ENCODE results near the gene NLN.
"Not testable (repeated sequence)": the region's sequence is repeated elsewhere in the genome, so short reads cannot be mapped to it uniquely, and the experiment has no call there.

NLN gene

GRCh38 chr5:65721720-65722574, at the start of gene NLN, which contains the start of gene SGTB:
Gene NLN, plus strand, starts transcription at chr5:65722205. Its CDS starts 169 bp downstream, at chr5:65722374.
Gene SGTB, minus strand, starts transcription at chr5:65722109. Its CDS starts 1,302 bp downstream, at chr5:65720807.
- in situ Hi-C loops (cut with MboI; ENCODE audit: low sequenced_read_pairs) = no loop called here

- in situ Hi-C loops (cut with MboI; ENCODE audit: low sequenced_read_pairs) = no loop called here
Measured at GRCh38 chr5:65672796-65673195, 49.2 kb upstream of the NLN start.

GRCh38 chr5:65674749-65675148, 47.3 kb upstream of the NLN start:
- in situ Hi-C loops (cut with MboI; ENCODE audit: low sequenced_read_pairs) = no loop called here

DNA sequence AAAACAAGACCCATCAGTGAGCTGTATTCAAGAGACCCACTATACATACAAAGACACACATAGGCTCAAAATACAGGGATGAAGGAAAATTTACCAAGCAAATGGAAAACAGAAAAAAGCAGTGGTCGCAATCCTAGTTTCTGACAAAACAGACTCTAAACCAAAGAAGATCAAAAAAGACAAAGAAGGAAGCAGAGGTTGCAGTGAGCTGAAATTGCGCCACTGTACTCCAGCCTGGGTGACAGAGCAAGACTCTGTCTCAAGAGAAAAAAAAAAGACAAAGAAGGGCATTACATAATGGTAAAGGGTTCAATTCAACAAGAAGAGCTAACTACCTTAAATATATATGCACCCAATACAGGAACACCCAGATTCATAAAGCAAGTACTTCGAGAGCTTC, 45.9 kb upstream of the NLN start:
- in situ Hi-C loops (cut with MboI; ENCODE audit: low sequenced_read_pairs) = not testable (repeated sequence)

- in situ Hi-C loops (cut with MboI; ENCODE audit: low sequenced_read_pairs) = no loop called here
Measured at GRCh38 chr5:65682148-65682547, 39.9 kb upstream of the NLN start.

DNA sequence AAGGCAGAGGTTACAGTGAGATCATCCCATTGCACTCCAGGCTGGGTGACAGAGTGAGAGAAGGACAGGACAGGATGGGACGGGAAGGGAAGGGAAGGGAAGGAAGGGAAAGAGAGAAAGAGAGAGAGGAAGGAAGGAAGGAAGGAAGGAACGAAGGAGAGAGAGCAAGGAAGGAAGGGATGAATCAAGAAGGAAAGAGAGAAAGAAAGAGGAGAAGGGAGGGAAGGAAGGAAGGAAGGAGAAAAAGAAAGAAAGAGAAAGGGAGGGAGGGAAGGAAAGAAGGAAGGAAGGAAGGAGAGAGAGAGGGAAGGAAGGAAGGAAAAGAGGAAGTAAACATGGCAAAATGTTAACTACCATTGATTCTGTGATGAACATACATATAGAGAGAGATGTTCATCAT, 28.9 kb upstream of the NLN start:
- in situ Hi-C loops (cut with MboI; ENCODE audit: low sequenced_read_pairs) = no loop called here

DNA sequence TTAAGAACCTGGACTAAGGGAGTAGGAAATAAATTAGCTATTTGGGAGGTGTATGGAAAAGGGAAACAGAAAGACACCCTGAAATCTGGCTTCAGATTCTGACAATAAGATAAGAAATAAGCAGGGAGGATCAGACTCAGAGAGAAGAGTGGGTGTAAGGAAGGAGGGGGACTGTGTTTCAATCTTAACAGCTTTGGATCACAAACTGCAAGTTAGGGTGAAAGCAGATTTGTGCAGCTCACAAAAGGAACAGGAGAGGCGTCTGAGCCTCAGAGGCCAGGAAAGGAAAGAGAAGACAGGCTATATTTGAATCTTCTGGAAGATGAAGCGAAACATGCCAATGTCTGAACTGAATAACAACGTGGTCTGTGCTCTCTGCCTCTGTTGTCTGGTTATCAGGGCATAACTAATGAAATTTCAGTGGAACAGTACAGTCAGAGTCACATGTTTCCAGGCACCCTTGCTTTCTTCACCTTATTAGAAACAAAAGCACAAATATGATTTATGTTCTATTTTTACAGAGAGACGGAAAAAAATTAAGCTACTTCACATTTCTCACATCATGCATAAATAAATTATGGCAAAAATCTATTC, 26.7 kb upstream of the NLN start:
- in situ Hi-C loops (cut with MboI; ENCODE audit: low sequenced_read_pairs) = no loop called here

DNA sequence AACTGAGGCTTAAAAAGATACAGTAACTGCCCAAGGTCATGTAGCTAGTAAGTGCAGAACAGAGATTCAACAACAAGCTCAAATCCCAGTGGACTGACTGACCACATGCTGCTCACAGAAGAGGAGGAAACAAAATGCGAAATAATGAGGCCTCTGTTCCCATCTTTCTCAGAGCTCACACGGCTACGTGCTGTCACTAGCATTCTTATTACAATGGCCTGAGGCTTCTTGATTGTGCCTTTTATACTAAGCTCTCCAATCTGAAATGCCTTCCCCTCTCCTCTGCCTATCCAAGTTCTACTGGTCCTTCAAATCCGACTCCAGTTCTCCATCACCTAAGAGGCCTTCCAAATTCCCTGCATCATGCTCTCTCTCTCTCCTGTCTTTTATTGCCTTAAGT, 26.1 kb upstream of the NLN start:
- in situ Hi-C loops (cut with MboI; ENCODE audit: low sequenced_read_pairs) = no loop called here

GRCh38 chr5:65696892-65697291, 25.1 kb upstream of the NLN start:
- in situ Hi-C loops (cut with MboI; ENCODE audit: low sequenced_read_pairs) = no loop called here

GRCh38 chr5:65699338-65699737, 22.7 kb upstream of the NLN start:
- in situ Hi-C loops (cut with MboI; ENCODE audit: low sequenced_read_pairs) = no loop called here

DNA sequence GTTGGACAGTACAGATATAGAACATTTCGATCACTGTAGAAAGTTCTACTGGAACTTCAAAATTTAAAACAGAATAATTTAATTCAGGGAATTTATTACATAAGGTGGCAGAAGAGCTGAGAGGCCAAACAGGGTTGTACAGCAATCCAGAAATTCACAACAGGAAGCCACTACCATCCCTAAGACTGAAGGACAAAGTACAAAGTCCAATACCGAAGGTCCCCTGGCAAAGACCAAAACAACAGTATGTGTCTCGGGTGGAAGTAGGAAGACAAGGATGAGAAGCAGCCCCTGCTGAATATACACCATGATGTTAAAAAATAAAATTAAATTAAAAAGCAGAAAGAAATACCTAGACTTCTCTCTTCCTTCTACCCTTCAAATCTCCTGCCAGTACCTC, 20.0 kb upstream of the NLN start:
- in situ Hi-C loops (cut with MboI; ENCODE audit: low sequenced_read_pairs) = no loop called here

DNA sequence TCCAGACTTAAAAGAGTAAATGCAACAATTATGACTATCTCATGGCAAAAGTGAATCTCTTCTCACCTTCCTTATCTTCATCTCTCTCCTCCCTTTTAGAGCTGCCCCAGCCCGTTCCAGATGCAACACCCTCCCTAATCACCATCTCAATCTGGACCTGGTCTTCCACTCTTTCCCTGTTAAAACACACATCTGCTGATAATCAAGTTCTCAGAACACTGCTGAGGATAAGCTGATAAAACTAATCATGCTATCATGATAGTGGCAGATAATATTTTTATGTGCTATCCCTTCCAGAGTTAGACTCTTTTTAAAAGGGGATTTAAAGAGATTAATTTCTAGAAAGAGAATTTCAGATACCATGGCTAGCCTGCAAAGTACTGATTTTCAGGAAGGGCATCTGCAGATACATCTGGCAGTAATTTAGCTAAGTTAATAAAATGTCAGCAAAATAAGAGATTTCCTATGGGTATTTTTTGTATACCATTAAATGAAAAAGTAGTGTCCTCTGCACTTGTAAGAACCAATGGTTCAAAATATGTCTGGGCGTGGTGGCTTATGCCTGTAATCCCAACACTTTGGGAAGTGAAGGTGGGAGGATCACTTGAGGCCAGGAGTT, 17.3 kb upstream of the NLN start:
- in situ Hi-C loops (cut with MboI; ENCODE audit: low sequenced_read_pairs) = no loop called here

GRCh38 chr5:65707663-65708062, 14.3 kb upstream of the NLN start:
- in situ Hi-C loops (cut with MboI; ENCODE audit: low sequenced_read_pairs) = no loop called here

DNA sequence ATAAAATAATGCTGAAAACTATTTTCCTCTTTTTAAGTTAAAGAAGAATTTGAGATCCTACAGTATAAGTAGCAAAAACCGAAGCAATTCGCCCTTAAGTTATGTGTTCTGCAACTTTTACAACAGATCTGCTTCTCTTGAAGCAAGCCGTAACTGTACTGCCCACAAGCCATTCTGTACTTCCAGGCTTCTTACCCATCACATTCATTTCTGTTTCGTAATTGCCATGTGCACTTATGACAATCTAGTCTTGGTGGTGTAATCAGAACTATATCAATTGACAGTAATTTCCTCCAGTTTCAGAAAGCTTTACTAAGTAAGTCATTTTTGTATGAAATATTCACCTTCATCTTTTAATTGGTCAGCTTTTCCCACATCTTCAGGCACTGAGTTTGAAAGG, 13.9 kb upstream of the NLN start:
- in situ Hi-C loops (cut with MboI; ENCODE audit: low sequenced_read_pairs) = no loop called here

- in situ Hi-C loops (cut with MboI; ENCODE audit: low sequenced_read_pairs) = no loop called here
Measured at GRCh38 chr5:65718576-65719310, 3.3 kb upstream of the NLN start.

DNA sequence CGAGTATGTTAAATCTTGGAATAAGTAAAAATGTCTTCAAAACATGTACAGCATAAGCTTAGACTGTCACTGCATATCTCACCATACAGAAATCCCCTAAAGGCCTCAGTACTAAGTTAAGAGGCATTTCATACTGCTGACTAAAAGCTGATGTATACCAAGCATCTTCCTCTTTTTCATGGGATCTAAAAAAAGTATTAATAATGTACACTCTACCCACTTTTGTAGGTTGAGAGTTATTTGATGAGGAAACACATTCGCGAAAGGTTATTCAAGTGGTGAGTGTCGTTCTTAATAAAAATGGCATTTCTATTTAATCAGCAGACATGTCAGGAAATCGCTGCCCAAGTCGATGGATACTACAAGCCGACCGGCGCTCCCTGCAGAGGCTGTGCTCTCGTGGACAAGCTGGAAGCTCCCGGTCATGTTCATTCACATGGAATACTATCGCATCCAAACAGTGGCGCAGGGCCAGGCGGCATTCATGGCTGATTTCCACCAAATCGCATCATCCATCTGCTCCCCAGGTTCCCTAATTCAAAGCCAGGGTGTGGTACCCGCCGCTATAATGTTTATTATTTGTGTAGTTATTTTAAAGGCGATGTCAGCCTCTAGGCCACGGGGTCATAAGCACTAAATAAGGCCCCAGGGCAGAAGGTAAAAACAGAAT, 820 bp upstream of the NLN start:
- in situ Hi-C loops (cut with MboI; ENCODE audit: low sequenced_read_pairs) = no loop called here

- in situ Hi-C loops (cut with MboI; ENCODE audit: low sequenced_read_pairs) = no loop called here
Measured at GRCh38 chr5:65722575-65723403, 784 bp downstream of the NLN start.

DNA sequence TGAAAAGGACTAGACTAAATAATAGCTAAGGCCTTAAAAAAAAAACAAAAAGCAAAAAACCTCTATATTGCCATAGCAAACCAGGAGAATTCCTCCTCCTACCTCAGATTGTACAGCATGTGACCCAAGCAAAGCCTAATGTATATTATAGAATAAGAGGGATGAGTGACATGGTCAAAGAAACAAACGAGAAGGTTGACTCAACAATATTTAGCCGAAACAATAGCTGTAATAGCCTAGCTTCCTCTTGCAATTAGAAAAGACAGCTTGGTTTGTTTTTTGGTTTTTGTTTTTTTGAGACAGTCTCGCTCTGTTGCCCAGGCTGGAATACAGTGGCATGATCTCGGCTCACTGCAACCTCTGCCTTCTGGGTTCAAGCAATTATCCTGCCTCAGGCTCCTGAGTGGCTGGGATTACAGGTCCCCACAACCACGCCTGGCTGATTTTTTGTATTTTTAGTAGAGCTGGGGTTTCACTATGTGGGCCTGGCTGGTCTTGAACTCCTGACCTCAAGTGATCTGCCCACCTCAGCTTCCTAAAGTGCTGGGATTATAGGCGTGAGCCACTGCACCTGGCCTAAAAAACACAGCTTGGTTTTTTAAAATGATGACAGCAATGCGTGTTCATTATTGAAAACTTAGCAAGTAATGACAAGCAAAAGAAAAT, 5.6 kb downstream of the NLN start:
- in situ Hi-C loops (cut with MboI; ENCODE audit: low sequenced_read_pairs) = no loop called here

DNA sequence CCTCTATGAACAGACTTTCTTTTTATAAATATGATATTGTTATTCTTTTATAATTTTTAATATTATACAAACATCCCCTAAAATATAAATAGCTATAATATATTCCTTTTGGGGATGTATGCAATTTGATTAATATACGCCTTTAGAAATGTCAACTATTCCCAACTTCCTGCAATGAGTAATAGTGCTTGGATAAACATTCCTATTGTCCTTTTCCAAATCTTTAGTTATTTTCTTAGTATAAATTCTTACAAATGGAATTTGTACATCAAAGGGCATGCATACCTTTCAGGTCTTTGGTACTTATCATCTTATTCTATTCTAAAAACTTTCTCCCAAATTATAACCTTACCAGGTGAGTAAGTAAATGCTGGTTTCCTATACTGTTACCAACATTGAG, 6.2 kb downstream of the NLN start:
- in situ Hi-C loops (cut with MboI; ENCODE audit: low sequenced_read_pairs) = no loop called here
